22Rv1 (cell line): ENCODE results near the gene OR2J2.

Source experiments
- CTCF ChIP-seq: fragments of 450-650 bp; IDR thresholded peaks from 2 replicates; pipeline ENCODE4 v1.5.1; 2017; ENCODE audit warnings: mild to moderate bottlenecking
- ZFX ChIP-seq: fragments of 450-650 bp; IDR thresholded peaks from 2 replicates; pipeline ENCODE4 v1.6.1; 2017; ENCODE audit warnings: antibody characterized with exemption, borderline replicate concordance

DNA sequence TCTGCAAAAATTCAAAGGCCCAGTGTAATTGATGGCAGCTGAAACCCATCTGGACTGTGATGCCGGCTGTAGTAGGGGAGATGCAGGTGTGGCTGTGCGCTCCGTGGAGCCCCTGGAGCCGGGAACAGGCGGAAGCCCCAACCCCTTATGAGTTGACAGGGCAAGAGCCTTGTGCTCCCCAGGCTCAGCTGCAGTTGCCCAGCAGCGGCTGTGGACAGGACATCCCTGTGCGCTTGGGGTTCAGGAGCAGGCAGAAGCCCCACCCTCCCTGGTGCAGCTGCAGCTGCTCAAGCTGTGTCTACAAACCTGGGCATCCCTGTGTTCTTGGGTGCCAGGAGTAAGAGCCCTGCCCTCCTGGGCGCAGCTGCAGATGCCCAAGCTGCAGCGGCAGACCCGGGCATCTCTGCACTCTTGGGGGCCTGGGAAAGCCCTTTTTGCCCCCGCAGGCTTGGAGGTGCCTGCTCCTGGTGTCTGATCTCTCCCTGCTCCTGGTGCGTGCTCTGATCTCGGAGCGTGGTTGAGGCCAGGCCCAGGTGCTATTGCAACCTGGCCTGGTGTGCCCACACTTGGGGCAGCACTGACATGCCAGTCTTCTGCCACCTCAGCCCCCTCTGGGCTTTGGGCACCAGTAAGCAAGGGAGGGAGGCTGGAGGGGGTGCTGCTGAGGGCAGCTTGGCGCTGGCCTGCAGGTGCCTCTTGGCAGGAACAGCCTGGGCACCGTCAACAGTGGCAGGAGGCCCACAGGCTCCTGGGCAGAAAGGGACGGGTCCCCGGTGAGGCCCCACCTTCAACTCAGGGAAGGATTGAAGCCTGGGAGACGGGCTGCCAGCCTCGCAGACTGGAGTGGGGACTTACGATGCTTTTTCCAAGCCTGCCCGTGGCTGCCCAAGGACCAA lies 30.3 kb downstream of the OR2J2 start:
- TF ChIP-seq CTCF (no peak), ZFX (no peak)
